Vagina (tissue), 2 donors: ENCODE results near the gene PATJ. TPM values are rescaled to one million over a fixed set of nuclear protein-coding genes. Genes with fewer than 3 reads are reported as not detected.

Experiments used
- DNase-seq, 2 donors: peaks; one replicate each; pipeline ENCODE4 v3.0.0-alpha.2; 2017; ENCODE audit errors: extremely low spot score in 2 of 2
- H3K27ac ChIP-seq: fragments of 200-600 bp; sonication (generic); one replicate; pipeline ENCODE4 v1.5.1; 2019
- H3K27me3 ChIP-seq: fragments of 200-600 bp; sonication (generic); one replicate; pipeline ENCODE4 v1.5.1; 2019
- H3K36me3 ChIP-seq, 2 donors: fragments of 200-600 bp; sonication (generic); one replicate each; pipeline ENCODE4 v1.5.1; 2017 to 2019
- H3K4me1 ChIP-seq: fragments of 200-600 bp; sonication (generic); one replicate; pipeline ENCODE4 v1.5.1; 2019
- H3K4me3 ChIP-seq, 2 donors: fragments of 200-600 bp; sonication (generic); 1 replicate in 1 of 2; 2 replicates in 1 of 2; pipeline ENCODE4 v1.5.1; 2016 to 2019
- H3K9me3 ChIP-seq: fragments of 200-600 bp; sonication (generic); one replicate; pipeline ENCODE4 v1.5.1; 2019
- POLR2A ChIP-seq, 2 donors: fragments of 450-650 bp; IDR thresholded peaks; one replicate each; pipeline ENCODE4 v1.6.1; 2017; ENCODE audit warnings: antibody characterized with exemption in 2 of 2, mild to moderate bottlenecking in 2 of 2, moderate library complexity in 2 of 2
- POLR2AphosphoS5 ChIP-seq, 2 donors: sonication (generic); formaldehyde crosslinking; IDR thresholded peaks; one replicate each; pipeline ENCODE4 v1.9.0; 2017; ENCODE audit warnings: antibody characterized with exemption in 2 of 2, mild to moderate bottlenecking in 2 of 2, low read depth in 1 of 2; ENCODE audit not compliant: insufficient read depth in 1 of 2
- intact Hi-C: fragments of 100-400 bp; cut with DNase I; formaldehyde crosslinking; loops from one replicate; pipeline ENCODE4 v1.15.1; 2023
- total RNA-seq: library from RNA; depleted of rRNA; stranded (reverse); fragments of >200 nt; gene quantifications from one replicate; pipeline ENCODE4 v1.2.3, GENCODE V29; 2016
- TF ChIP-seq, protein P1 (sequence below), 3 experiments: fragments of 450-650 bp in 2 of 3; fragments of 200-600 bp in 1 of 3; sonication (generic) in 1 of 3; IDR thresholded peaks; one replicate each; pipeline ENCODE4 v1.5.1; 2017 to 2019; ENCODE audit warnings: antibody characterized with exemption in 3 of 3, mild to moderate bottlenecking in 2 of 3, moderate library complexity in 2 of 3

Gene PATJ
- total RNA-seq, 1 donor from 2014 or later, result 83.2 TPM

DNA sequence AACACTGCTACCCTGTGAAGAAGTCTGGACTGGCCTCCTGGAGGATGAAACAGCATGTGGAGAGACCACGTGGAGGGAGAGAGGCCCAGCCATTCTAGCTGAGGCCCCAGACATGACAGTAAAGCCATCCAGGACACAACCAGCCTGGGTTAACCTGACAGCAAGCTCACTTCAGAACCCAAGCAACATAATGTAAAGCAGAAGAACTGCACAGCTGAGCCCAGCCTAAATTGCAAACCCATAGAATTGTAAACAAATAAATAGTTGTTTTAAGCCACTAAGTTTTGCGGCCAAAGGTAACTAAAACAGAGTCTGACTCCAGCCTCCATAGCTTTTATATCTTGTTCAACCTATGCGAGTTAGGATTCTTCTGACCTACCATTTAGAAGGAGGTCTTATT lies 355.2 kb downstream of the PATJ start:
- no peak for DNase-seq
- Histone ChIP-seq H3K4me1 (no peaks in the 10 kb centered on the region), H3K27ac (no peak overlapping the region), H3K36me3 (no peaks in the 10 kb centered on the region), H3K4me3 (no peak overlapping the region), H3K9me3 (no peaks in the 10 kb centered on the region), H3K27me3 (no peaks in the 10 kb centered on the region)
- no peak for TF ChIP-seq POLR2A (IDR thresholded peaks at IDR 0.05)
- TF ChIP-seq, protein P1, sequence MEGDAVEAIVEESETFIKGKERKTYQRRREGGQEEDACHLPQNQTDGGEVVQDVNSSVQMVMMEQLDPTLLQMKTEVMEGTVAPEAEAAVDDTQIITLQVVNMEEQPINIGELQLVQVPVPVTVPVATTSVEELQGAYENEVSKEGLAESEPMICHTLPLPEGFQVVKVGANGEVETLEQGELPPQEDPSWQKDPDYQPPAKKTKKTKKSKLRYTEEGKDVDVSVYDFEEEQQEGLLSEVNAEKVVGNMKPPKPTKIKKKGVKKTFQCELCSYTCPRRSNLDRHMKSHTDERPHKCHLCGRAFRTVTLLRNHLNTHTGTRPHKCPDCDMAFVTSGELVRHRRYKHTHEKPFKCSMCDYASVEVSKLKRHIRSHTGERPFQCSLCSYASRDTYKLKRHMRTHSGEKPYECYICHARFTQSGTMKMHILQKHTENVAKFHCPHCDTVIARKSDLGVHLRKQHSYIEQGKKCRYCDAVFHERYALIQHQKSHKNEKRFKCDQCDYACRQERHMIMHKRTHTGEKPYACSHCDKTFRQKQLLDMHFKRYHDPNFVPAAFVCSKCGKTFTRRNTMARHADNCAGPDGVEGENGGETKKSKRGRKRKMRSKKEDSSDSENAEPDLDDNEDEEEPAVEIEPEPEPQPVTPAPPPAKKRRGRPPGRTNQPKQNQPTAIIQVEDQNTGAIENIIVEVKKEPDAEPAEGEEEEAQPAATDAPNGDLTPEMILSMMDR (IDR thresholded peaks at IDR 0.05), result no peak
- no peak for TF ChIP-seq POLR2AphosphoS5 (IDR thresholded peaks at IDR 0.05; ENCODE audit: insufficient read depth in 1 of 2, low read depth in 1 of 2)
- intact Hi-C loops, result no loop called here

GRCh38 chr1:62100442-62100841 lies 358.2 kb downstream of the PATJ start:
- H3K27me3 ChIP-seq, result no peaks in the 10 kb centered on the region
- H3K27ac ChIP-seq, result no peak overlapping the region
- DNase-seq, result no peak
- intact Hi-C loops, result no loop called here
- H3K4me3 ChIP-seq, result no peak overlapping the region
- H3K36me3 ChIP-seq, result no peaks in the 10 kb centered on the region
- TF ChIP-seq POLR2AphosphoS5 (IDR thresholded peaks at IDR 0.05; ENCODE audit: insufficient read depth in 1 of 2, low read depth in 1 of 2), result no peak
- no peak for TF ChIP-seq POLR2A (IDR thresholded peaks at IDR 0.05)
- TF ChIP-seq, protein P1 (IDR thresholded peaks at IDR 0.05), result no peak
- no peaks in the 10 kb centered on the region for H3K4me1 ChIP-seq
- no peaks in the 10 kb centered on the region for H3K9me3 ChIP-seq

GRCh38 chr1:62103846-62104245 lies 361.6 kb downstream of the PATJ start:
- intact Hi-C loops, result no loop called here
- Histone ChIP-seq H3K4me1 (no peaks in the 10 kb centered on the region), H3K27me3 (no peaks in the 10 kb centered on the region), H3K4me3 (no peak overlapping the region), H3K36me3 (no peaks in the 10 kb centered on the region), H3K9me3 (no peaks in the 10 kb centered on the region), H3K27ac (no peak overlapping the region)
- TF ChIP-seq, protein P1 (IDR thresholded peaks at IDR 0.05), result no peak
- no peak for TF ChIP-seq POLR2A (IDR thresholded peaks at IDR 0.05)
- TF ChIP-seq POLR2AphosphoS5 (IDR thresholded peaks at IDR 0.05; ENCODE audit: insufficient read depth in 1 of 2, low read depth in 1 of 2), result no peak
- DNase-seq, result no peak

DNA sequence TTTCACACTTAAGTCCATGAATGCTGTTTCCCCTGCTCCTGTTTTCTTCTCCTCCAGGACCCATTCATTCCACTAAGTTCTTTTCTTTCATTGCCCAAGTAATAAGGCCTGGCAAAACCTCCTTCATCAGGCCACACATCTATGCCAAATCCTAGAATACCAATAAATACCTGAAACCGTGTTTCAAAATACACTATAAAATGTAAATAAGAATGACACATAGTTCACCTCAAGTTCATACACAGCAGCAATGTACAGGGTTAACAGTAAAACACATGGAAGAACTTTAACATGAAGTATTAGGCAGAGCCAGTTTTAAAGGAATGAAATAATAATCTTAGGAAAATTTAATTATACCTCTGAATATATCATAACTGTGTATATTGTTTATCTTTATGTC lies 365.6 kb downstream of the PATJ start:
- H3K9me3 ChIP-seq, result no peaks in the 10 kb centered on the region
- H3K27me3 ChIP-seq, result no peaks in the 10 kb centered on the region
- no peak for DNase-seq
- TF ChIP-seq POLR2A (IDR thresholded peaks at IDR 0.05) (no peak), POLR2AphosphoS5 (IDR thresholded peaks at IDR 0.05; ENCODE audit: insufficient read depth in 1 of 2, low read depth in 1 of 2) (no peak)
- TF ChIP-seq, protein P1 (IDR thresholded peaks at IDR 0.05), result no peak
- H3K4me1 ChIP-seq, result no peaks in the 10 kb centered on the region
- no peak overlapping the region for H3K27ac ChIP-seq
- H3K4me3 ChIP-seq, result no peak overlapping the region
- no peaks in the 10 kb centered on the region for H3K36me3 ChIP-seq
- intact Hi-C loops, result no loop called here

DNA sequence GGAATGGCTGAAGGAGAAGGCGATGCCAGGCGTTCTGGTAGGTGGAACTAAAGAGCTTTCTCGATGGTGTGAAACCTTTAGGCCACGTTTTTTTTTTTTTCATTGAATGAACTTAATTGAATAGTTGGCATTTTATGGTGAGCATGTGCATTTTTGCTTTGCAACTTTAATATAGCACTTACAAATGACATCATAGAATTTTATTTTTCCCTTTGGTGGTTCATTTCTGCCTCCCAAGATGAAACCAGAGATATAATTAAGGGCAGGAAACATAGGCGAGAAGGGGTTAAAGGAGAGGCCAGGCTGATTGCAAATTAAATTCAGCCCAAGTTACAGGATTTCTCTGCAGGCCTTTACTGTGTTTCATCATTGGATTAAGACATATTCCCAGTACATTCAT lies 366.8 kb downstream of the PATJ start:
- intact Hi-C loops, result no loop called here
- Histone ChIP-seq H3K27me3 (no peaks in the 10 kb centered on the region), H3K36me3 (no peaks in the 10 kb centered on the region), H3K27ac (no peak overlapping the region), H3K4me3 (no peak overlapping the region), H3K9me3 (no peaks in the 10 kb centered on the region), H3K4me1 (no peaks in the 10 kb centered on the region)
- DNase-seq, result no peak
- no peak for TF ChIP-seq POLR2AphosphoS5 (IDR thresholded peaks at IDR 0.05; ENCODE audit: insufficient read depth in 1 of 2, low read depth in 1 of 2)
- TF ChIP-seq, protein P1 (IDR thresholded peaks at IDR 0.05), result no peak
- TF ChIP-seq POLR2A (IDR thresholded peaks at IDR 0.05), result no peak
